Endothelial cell (in vitro differentiated cells): ENCODE results near the gene MAML2. TPM values are rescaled to one million over a fixed set of nuclear protein-coding genes. Genes with fewer than 3 reads are reported as not detected.

ENCODE experiments used
- DNase-seq: peaks from one replicate; pipeline ENCODE4 v3.0.0; 2021; ENCODE audit warnings: low spot score
- H3K27ac Mint-ChIP-seq: one replicate; pipeline ENCODE4 v1.8.0; 2021; ENCODE audit warnings: mixed read lengths, inconsistent platforms; ENCODE audit not compliant: unreplicated experiment
- H3K27me3 Mint-ChIP-seq: one replicate; pipeline ENCODE4 v1.8.0; 2021; ENCODE audit warnings: mild to moderate bottlenecking, moderate library complexity, mixed read lengths, inconsistent platforms; ENCODE audit not compliant: unreplicated experiment
- H3K36me3 Mint-ChIP-seq: one replicate; pipeline ENCODE4 v1.8.0; 2021; ENCODE audit warnings: mild to moderate bottlenecking, low read depth, mixed read lengths, inconsistent platforms; ENCODE audit not compliant: unreplicated experiment
- H3K4me1 Mint-ChIP-seq: one replicate; pipeline ENCODE4 v1.8.0; 2021; ENCODE audit warnings: mild to moderate bottlenecking, mixed read lengths, inconsistent platforms; ENCODE audit not compliant: unreplicated experiment
- H3K4me3 Mint-ChIP-seq: one replicate; pipeline ENCODE4 v1.8.0; 2021; ENCODE audit warnings: mild to moderate bottlenecking, mixed read lengths, inconsistent platforms; ENCODE audit not compliant: unreplicated experiment
- H3K9me3 Mint-ChIP-seq: one replicate; pipeline ENCODE4 v1.8.0; 2021; ENCODE audit warnings: mixed read lengths, inconsistent platforms; ENCODE audit not compliant: unreplicated experiment
- total RNA-seq: library from RNA; stranded (reverse); fragmentation: NEBNext Ultra II Directional; extraction: Animal tissue kit (Norgen Biotek cat#: 25700); gene quantifications from one replicate; pipeline ENCODE4 v1.2.1, GENCODE V29; 2021; ENCODE audit not compliant: unreplicated experiment
- TF ChIP-seq, protein P1 (sequence below): fragments of 200-600 bp; sonication (generic); IDR thresholded peaks from one replicate; pipeline ENCODE4 v1.5.0; 2021; ENCODE audit warnings: antibody characterized with exemption; ENCODE audit not compliant: unreplicated experiment

Gene MAML2
- total RNA-seq, 1 donor from 2014 or later, result 6.2 TPM

DNA sequence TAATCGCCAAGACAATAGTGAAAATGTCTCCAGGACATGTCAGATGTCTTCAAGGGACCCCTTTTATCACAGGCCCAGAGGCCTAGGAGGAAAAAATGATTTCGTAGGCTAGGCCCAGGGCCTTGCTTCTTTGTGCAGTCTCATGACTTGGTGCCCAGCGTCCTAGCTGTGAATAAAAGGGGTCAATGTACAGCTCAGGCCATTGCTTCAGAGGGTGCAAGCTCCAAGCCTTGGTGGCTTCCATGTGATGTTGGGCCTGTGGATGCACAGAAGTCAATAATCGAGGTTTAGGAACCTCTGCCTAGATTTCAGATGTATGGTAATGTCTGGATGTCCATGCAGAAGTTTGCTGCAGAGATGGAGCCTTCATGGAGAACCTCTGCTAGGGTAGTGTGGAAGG lies 398.4 kb downstream of the MAML2 start:
- Mint-ChIP-seq H3K27me3 (peaks cover 3% of the 10 kb centered on the region), H3K36me3 (peaks cover 27% of the 10 kb centered on the region), H3K4me1 (no peaks in the 10 kb centered on the region), H3K9me3 (peaks cover 26% of the 10 kb centered on the region), H3K27ac (no peak overlapping the region), H3K4me3 (no peak overlapping the region)
- DNase-seq, result no peak
- TF ChIP-seq, protein P1, sequence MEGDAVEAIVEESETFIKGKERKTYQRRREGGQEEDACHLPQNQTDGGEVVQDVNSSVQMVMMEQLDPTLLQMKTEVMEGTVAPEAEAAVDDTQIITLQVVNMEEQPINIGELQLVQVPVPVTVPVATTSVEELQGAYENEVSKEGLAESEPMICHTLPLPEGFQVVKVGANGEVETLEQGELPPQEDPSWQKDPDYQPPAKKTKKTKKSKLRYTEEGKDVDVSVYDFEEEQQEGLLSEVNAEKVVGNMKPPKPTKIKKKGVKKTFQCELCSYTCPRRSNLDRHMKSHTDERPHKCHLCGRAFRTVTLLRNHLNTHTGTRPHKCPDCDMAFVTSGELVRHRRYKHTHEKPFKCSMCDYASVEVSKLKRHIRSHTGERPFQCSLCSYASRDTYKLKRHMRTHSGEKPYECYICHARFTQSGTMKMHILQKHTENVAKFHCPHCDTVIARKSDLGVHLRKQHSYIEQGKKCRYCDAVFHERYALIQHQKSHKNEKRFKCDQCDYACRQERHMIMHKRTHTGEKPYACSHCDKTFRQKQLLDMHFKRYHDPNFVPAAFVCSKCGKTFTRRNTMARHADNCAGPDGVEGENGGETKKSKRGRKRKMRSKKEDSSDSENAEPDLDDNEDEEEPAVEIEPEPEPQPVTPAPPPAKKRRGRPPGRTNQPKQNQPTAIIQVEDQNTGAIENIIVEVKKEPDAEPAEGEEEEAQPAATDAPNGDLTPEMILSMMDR, result no peak

DNA sequence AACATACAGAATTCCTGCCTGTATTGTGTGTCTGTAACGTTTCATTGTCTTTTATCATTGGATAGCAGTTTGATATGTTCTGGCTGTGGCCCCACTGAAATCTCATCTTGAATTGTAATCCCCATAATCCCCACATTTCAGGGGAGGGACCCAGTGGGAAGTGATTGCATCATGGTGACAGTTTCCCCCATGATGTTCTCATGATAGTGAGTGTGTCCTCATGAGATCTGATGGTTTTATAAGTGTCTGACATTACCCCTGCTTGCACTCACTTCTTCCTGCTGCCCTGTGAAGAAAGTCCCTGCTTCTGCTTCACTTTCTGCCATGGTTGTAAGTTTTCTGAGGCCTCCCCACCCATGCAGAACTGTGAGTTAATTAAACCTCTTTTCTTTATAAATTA lies 399.4 kb downstream of the MAML2 start:
- Mint-ChIP-seq H3K27ac (no peak overlapping the region), H3K9me3 (peaks cover 19% of the 10 kb centered on the region), H3K36me3 (peaks cover 19% of the 10 kb centered on the region), H3K4me3 (no peak overlapping the region), H3K4me1 (no peaks in the 10 kb centered on the region), H3K27me3 (peaks cover 4% of the 10 kb centered on the region)
- TF ChIP-seq, protein P1, result no peak
- DNase-seq, result no peak

DNA sequence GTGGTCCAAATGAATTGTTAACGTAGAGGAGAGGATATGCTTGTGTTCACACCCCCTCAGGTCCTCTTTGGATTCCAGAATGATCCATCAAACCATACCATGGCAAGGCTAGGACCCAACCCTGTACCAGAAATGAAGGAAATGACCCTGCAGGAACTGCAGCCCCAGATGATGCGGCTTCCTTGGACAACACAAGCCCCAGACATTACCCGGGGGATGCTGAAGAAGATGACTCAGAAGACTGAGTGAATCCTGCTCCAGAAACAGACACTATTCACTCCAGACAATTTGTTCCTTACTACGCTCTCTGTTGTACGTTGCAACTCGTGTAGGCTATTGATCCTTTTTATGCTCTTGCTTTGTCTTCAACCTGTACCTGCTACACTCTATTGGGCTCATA lies 403.9 kb downstream of the MAML2 start:
- peaks cover 11% of the 10 kb centered on the region for H3K4me1 Mint-ChIP-seq
- no peak overlapping the region for H3K4me3 Mint-ChIP-seq
- no peak for DNase-seq
- H3K9me3 Mint-ChIP-seq, result peaks cover 8% of the 10 kb centered on the region
- H3K36me3 Mint-ChIP-seq, result peaks cover 8% of the 10 kb centered on the region
- TF ChIP-seq, protein P1, result no peak
- no peak overlapping the region for H3K27ac Mint-ChIP-seq
- H3K27me3 Mint-ChIP-seq, result peaks cover 3% of the 10 kb centered on the region

DNA sequence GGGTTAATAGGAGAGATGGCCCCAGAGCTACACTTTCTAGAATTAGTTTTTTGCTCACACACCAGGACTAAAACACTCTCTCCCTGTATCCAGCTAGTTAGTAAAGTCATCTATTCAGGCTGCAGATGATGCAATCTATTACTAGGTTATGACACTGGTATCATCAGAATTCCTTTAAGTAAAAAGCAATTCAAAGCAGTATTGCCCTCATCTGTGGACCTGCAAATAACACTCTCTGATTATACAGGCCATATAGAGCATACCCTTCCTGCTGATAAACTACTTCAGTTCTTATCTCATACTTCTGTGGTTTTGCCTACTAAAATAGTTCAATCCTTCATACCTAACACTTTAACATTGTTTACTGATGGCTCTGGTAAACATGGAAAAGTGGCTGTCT lies 405.6 kb downstream of the MAML2 start:
- H3K36me3 Mint-ChIP-seq, result peaks cover 7% of the 10 kb centered on the region
- no peak for DNase-seq
- no peaks in the 10 kb centered on the region for H3K9me3 Mint-ChIP-seq
- H3K27ac Mint-ChIP-seq, result no peak overlapping the region
- H3K27me3 Mint-ChIP-seq, result peaks cover 3% of the 10 kb centered on the region
- H3K4me1 Mint-ChIP-seq, result peaks cover 14% of the 10 kb centered on the region
- H3K4me3 Mint-ChIP-seq, result no peak overlapping the region
- TF ChIP-seq, protein P1, result no peak

DNA sequence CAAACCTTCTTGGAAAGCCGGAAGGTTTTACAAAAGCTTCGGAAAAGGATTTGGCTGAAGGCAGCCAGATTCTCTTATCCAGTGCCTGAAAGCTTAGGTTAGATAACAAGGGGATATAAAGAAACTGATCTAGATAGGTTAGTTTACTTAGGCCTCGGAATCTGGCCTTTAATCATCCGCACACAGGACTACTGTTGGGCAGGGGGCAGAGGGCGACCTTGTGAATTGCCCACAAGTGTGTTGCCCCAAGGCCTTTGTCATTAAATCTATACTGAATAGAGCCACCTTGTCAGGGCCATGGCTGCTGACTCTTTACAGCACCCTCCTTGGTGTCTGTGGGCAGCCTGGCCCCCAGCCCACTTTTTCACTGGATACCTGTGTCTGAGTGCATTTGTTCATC lies 409.4 kb downstream of the MAML2 start:
- H3K36me3 Mint-ChIP-seq, result peaks cover 14% of the 10 kb centered on the region
- peaks cover 1% of the 10 kb centered on the region for H3K27me3 Mint-ChIP-seq
- H3K4me3 Mint-ChIP-seq, result no peak overlapping the region
- peak overlapping the region; percentile 7 for H3K27ac Mint-ChIP-seq
- peaks cover 14% of the 10 kb centered on the region for H3K4me1 Mint-ChIP-seq
- H3K9me3 Mint-ChIP-seq, result no peaks in the 10 kb centered on the region
- DNase-seq, result no peak
- TF ChIP-seq, protein P1, result no peak
